DOHH2 (cell line): ENCODE data around the gene CPEB4.

Experiments
- H3F3A ChIP-seq: fragments of 200-600 bp; sonication (generic), shearing (Covaris generic); 2 replicates; pipeline ENCODE4 v1.6.0; 2016; ENCODE audit warnings: antibody characterized with exemption, mild to moderate bottlenecking; ENCODE audit not compliant: control insufficient read depth, insufficient read depth
- H3K27ac ChIP-seq: fragments of 200-600 bp; sonication (generic); 2 replicates; pipeline ENCODE4 v1.5.1; 2014; ENCODE audit warnings: low read depth, mild to moderate bottlenecking, low read length, moderate library complexity
- H3K27me3 ChIP-seq: fragments of 200-600 bp; sonication (generic); 2 replicates; pipeline ENCODE4 v1.6.1; 2014; ENCODE audit warnings: mild to moderate bottlenecking, low read length, mixed read lengths; ENCODE audit not compliant: control insufficient read depth
- H3K36me3 ChIP-seq: fragments of 200-600 bp; sonication (generic); 2 replicates; pipeline ENCODE4 v1.6.1; 2014; ENCODE audit warnings: mild to moderate bottlenecking, low read length, moderate library complexity, mixed read lengths; ENCODE audit not compliant: control insufficient read depth
- H3K4me1 ChIP-seq: fragments of 200-600 bp; sonication (generic); 2 replicates; pipeline ENCODE4 v1.6.1; 2014; ENCODE audit warnings: mild to moderate bottlenecking, low read length, mixed read lengths; ENCODE audit not compliant: control insufficient read depth
- H3K4me2 ChIP-seq: fragments of 200-600 bp; sonication (generic); 2 replicates; pipeline ENCODE4 v1.6.0; 2014; ENCODE audit warnings: mild to moderate bottlenecking, low read length, moderate library complexity
- H3K4me3 ChIP-seq: fragments of 200-600 bp; sonication (generic); 2 replicates; pipeline ENCODE4 v1.5.1; 2014; ENCODE audit warnings: mild to moderate bottlenecking, low read length, mixed read lengths
- H3K79me2 ChIP-seq: fragments of 200-600 bp; sonication (generic); 2 replicates; pipeline ENCODE4 v1.6.1; 2014; ENCODE audit warnings: mild to moderate bottlenecking, low read length, mixed read lengths; ENCODE audit not compliant: control insufficient read depth
- H3K9me2 ChIP-seq: fragments of 200-600 bp; sonication (generic); replicated peaks from 2 replicates; pipeline ENCODE4 v1.6.1; 2014; ENCODE audit warnings: mild to moderate bottlenecking, low read length, mixed read lengths; ENCODE audit not compliant: control insufficient read depth
- H3K9me3 ChIP-seq: fragments of 200-600 bp; sonication (generic); 2 replicates; pipeline ENCODE4 v1.6.1; 2014; ENCODE audit warnings: antibody characterized with exemption, low read length, mixed read lengths; ENCODE audit not compliant: control insufficient read depth, insufficient read depth
- H4K20me1 ChIP-seq: fragments of 200-600 bp; sonication (generic); 2 replicates; pipeline ENCODE4 v1.6.0; 2014; ENCODE audit warnings: low read depth, mild to moderate bottlenecking, antibody characterized with exemption, low read length, moderate library complexity; ENCODE audit not compliant: control insufficient read depth, insufficient read depth
- EZH2phosphoT487 ChIP-seq: fragments of 200-600 bp; sonication (generic); IDR thresholded peaks from 2 replicates; pipeline ENCODE4 v1.6.1; 2017; ENCODE audit warnings: borderline replicate concordance, mild to moderate bottlenecking, antibody characterized with exemption, low read length, moderate library complexity, mixed read lengths
- TF ChIP-seq, protein P1 (sequence below): fragments of 200-600 bp; sonication (generic); IDR thresholded peaks from one replicate; pipeline ENCODE4 v1.5.1; 2014; ENCODE audit warnings: antibody characterized with exemption, mild to moderate bottlenecking, low read depth, low read length; ENCODE audit not compliant: poor library complexity, severe bottlenecking

CPEB4 gene

DNA sequence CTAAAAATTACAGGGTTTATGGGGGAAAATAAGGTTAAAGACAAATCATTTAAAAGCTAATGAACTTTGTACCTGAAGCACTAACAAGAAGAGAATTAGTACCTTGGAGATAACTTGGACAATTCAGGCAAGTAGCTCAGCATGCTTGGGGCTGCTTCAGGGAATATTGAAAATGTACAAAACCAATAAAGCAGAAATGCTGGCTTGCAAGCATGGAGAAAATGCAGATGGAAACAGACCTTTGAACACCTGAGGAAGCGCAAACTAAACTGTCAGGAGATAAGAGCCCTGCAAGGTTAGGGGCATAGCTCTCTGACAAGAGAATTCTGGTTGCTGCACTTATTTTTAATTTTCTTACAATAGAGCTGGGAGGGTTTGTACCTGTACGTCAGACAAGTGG, 58.2 kb downstream of the CPEB4 start:
- H3K4me2 ChIP-seq = no peak overlapping the region
- no peaks in the 10 kb centered on the region for H3K79me2 ChIP-seq
- no peaks in the 10 kb centered on the region for H3K9me3 ChIP-seq
- no peaks in the 10 kb centered on the region for H4K20me1 ChIP-seq
- no peaks in the 10 kb centered on the region for H3F3A ChIP-seq
- H3K27me3 ChIP-seq = no peaks in the 10 kb centered on the region
- TF ChIP-seq, protein P1, sequence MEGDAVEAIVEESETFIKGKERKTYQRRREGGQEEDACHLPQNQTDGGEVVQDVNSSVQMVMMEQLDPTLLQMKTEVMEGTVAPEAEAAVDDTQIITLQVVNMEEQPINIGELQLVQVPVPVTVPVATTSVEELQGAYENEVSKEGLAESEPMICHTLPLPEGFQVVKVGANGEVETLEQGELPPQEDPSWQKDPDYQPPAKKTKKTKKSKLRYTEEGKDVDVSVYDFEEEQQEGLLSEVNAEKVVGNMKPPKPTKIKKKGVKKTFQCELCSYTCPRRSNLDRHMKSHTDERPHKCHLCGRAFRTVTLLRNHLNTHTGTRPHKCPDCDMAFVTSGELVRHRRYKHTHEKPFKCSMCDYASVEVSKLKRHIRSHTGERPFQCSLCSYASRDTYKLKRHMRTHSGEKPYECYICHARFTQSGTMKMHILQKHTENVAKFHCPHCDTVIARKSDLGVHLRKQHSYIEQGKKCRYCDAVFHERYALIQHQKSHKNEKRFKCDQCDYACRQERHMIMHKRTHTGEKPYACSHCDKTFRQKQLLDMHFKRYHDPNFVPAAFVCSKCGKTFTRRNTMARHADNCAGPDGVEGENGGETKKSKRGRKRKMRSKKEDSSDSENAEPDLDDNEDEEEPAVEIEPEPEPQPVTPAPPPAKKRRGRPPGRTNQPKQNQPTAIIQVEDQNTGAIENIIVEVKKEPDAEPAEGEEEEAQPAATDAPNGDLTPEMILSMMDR = no peak
- no peak for TF ChIP-seq EZH2phosphoT487
- H3K9me2 ChIP-seq = no peaks in the 10 kb centered on the region
- H3K4me1 ChIP-seq = peaks cover 5% of the 10 kb centered on the region
- H3K27ac ChIP-seq = no peak overlapping the region
- peaks cover 12% of the 10 kb centered on the region for H3K36me3 ChIP-seq
- no peak overlapping the region for H3K4me3 ChIP-seq

DNA sequence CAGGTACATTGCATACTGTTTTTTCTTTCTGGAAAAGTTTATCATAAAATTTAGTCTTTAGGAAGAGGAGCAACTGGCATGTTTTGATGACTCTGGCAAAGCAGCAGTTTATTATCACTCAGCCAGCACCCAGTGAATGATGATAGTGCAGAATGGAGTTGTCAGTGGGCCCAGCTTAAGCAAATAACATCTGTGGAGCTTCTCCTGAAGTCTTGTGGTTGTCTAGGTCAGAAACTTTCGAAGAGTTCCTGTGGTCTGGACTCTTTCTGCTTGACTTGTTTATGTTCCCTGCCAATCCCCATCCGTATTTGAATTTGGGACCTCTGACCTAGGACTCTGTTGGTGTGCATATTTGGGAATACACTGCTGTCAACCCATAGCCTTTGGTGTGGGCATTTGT, 62.7 kb downstream of the CPEB4 start:
- no peak for TF ChIP-seq EZH2phosphoT487
- TF ChIP-seq, protein P1 = no peak
- Histone ChIP-seq H3K4me1 (no peaks in the 10 kb centered on the region), H3K9me3 (no peaks in the 10 kb centered on the region), H3K9me2 (no peaks in the 10 kb centered on the region), H3K36me3 (peaks cover 24% of the 10 kb centered on the region), H3K4me3 (no peak overlapping the region), H3K27me3 (no peaks in the 10 kb centered on the region), H3K4me2 (no peak overlapping the region), H3F3A (no peaks in the 10 kb centered on the region), H3K79me2 (no peaks in the 10 kb centered on the region), H3K27ac (no peak overlapping the region), H4K20me1 (no peaks in the 10 kb centered on the region)

DNA sequence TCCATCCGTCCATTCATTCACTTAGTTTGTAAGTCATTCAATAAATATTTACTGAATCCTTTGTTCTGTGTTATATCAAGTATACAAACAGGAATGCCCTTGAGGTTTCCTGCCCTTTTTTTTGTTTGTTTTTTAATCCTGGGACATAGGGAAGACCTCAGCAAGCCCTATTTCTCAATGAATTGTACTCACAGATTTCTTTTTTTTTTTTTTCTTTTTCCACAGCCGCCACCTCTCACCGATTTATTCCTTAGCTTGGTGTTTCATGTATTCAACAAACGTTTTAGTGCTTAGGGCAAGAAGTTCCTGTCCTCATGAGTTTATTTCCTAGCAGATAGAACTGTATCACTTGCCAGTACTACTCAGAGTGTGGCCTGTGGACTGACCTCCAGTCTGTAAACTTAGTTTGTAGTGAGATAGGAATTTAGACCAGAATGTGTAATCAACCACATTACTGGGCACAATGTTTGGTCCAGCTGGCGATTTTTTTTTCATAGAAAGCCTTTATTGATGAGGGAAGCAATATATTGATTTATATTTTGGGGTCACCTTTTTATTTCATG, 65.5 kb downstream of the CPEB4 start:
- Histone ChIP-seq H3K4me3 (no peak overlapping the region), H3K36me3 (peaks cover 24% of the 10 kb centered on the region), H3K4me2 (no peak overlapping the region), H3K9me3 (no peaks in the 10 kb centered on the region), H3K27me3 (no peaks in the 10 kb centered on the region), H3F3A (no peaks in the 10 kb centered on the region), H4K20me1 (no peaks in the 10 kb centered on the region), H3K9me2 (no peaks in the 10 kb centered on the region), H3K4me1 (no peaks in the 10 kb centered on the region), H3K79me2 (no peaks in the 10 kb centered on the region), H3K27ac (no peak overlapping the region)
- TF ChIP-seq, protein P1 = no peak
- no peak for TF ChIP-seq EZH2phosphoT487
